GM19240 (cell line): Measurements from ENCODE around the gene C11orf52.
"Not testable (repeated sequence)": the region's sequence is repeated elsewhere in the genome, so short reads cannot be mapped to it uniquely, and the experiment has no call there.

Experiments used
- DNase-seq: peaks from one replicate; pipeline ENCODE4 v3.0.0; 2011; ENCODE audit warnings: low spot score; ENCODE audit not compliant: insufficient read length

C11orf52 gene

DNA sequence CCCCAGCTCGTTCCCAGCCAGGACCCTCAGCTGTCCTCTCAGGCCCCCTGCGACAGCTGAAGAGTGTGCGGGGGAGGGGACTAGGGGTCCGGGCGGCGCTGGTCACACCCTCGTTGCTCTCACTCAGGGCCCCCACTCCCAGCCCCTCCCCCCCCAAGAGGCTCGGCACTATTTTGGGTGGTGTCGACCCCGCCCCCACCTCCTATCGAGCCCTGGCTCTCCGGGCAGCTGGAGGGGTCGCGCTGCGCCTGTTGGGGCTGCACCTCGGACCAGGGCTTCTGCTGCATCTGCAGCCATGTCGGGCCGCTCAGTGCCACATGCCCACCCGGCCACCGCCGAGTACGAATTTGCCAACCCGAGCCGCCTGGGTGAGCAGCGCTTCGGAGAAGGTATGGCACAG lies 6.2 kb upstream of the C11orf52 start, which contains the start of gene HSPB2:
Gene HSPB2, plus strand, starts transcription at position 200 of the 400 bp plus-strand sequence. Its CDS starts 96 bp downstream, at position 296.
- DNase-seq = no peak

DNA sequence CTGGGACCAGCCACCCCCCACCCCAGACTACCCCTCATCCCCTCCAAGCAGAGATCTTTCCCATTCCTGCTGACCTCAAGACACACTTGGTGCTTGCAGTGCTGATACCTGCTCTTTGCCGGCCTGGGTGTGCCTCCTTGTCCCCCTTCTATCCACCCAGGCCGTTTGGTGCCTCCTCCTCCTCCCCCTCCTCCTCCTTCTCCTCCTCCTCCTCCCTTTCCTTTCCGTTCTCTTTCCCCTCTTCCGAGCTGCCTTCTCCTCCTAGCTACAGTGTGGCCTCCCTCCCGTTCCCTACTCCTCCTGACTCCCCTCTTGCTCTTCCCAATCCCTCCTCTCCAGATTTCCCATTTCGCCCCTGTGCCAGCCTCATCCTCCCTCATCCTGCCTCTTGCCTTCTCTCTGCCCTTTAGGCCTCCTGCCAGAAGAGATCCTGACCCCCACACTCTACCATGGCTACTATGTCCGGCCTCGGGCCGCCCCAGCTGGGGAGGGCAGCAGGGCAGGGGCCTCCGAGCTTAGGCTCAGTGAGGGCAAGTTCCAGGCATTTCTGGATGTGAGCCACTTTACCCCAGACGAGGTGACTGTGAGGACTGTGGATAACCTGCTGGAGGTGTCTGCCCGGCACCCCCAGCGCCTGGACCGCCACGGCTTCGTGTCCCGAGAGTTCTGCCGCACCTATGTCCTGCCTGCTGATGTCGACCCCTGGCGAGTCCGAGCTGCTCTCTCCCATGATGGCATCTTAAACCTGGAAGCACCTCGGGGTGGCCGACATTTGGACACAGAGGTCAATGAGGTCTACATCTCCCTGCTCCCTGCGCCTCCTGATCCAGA lies 5.5 kb upstream of the C11orf52 start:
- DNase-seq = no peak

DNA sequence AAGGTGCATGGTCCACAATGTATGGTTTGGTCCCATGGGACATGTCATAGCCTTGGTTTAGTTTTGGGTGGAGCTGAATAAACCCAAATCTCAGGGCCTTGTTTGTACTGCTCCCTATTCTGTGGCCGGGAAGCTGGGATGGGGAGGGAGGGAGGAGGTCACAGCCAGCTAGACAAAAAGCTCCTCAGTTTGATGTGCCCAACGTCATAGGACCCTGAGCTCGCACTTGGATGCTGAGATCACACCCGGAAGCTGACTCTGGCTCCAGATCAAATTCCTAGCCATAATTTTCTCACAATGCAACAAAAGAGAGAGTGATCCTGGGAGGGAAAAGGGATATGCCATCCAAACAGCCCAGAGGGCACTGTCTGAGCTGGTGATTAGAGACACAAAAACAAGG lies 4.7 kb upstream of the C11orf52 start:
- DNase-seq = no peak

DNA sequence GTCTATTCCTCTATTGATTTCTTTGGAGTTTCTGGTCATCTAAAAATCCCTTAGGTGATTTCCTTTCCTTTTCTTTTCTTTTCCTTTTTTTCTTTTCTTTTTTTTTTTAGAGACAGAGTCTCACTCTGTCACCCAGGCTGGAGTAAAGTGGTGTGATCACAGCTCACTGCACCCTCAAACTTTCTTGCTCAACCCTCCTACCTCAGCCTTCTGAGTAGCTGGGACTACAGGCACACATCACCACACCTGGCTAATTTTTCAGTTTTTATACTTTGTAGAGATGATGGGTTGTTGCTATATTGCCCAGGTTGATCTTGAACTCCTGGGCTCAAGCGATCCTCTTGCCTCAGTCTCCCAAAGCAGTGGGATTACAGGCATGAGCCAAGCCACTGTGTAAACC lies 1.9 kb upstream of the C11orf52 start:
- no peak for DNase-seq

DNA sequence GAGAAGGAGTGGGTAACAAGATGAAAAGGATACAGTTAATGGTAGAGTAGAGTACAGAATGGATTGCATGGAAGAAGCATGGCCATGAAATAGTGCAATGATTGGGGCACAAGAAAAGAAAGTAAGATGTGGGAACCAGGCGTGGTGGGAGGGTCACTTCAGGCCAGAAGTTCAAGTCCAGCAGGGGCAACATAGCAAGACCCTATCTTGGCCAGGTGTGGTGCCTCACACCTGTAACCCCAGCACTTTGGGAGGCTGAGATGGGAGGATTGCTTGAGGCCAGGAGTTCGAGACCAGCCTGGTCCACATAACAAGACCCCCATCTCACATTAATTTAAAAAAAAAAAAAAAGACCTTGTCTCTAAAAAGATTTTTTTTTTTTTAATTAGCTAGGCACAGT lies 1.4 kb upstream of the C11orf52 start:
- DNase-seq = no peak

DNA sequence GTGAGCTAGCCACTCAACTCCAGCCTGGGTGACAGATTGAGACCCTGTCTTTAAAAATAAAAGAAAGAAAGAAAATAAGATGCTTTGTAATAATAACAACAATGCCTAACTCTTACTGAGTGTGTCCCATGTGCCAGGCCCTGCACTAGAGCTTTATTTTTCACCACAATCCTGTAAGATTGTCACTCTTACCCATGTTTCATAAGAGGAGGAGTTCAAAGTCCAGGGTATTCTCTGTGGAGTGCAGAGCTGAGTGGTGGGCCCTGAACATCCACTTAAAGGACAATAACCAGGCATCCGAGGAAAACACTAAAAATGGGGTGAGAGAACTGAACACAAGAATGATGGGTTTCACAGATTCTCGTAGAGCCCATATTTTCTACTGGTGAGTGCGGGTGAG lies 925 bp upstream of the C11orf52 start:
- no peak for DNase-seq

DNA sequence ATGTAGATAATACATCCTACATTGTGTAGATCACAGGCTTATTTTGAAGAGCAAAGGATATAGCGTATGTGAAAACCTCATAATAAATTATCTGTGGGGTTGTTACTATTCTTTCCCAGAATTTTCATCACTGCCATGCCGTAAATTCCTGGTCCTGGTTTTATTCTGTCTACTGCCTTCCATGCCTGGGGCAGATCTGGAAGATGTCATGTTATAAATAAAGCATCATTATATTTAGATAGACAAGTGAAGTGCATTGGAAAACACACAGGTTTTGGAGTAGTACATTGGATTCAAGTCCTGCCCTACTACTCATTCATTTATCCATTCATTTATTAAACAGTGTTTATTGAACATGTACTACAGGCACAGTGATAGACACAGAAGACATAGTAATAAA lies 2.2 kb downstream of the C11orf52 start:
- no peak for DNase-seq

DNA sequence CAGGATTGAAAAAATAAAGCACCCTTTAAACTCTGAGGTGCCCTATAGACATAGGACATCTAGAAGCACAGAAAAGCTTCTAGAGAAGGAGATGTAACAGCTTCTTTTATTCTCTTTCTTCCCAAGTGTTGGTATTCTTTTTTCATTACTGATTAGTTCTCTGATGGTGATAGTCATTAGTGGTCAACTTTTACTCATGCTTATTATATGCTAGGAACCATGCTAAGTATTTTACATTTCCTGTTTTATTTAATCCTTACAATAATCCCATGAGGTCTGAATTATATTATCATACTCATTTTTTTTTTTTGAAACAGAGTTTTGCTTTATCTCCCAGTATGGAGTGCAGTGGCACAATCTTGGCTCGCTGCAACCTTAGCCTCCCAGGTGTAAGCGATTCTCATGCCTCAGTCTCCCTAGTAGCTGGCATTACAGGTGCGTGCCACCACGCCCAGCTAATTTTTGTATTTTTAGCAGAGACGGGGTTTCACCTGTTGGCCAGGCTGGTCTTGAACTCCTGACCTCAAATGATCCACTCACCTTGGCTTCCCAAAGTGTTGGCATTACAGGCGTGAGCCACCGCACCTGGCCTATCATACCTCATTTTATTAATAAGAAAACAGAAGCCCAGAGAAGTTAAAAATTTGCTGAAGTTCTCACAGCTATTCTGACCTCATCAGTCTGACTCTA lies 3.0 kb downstream of the C11orf52 start:
- DNase-seq = no peak

DNA sequence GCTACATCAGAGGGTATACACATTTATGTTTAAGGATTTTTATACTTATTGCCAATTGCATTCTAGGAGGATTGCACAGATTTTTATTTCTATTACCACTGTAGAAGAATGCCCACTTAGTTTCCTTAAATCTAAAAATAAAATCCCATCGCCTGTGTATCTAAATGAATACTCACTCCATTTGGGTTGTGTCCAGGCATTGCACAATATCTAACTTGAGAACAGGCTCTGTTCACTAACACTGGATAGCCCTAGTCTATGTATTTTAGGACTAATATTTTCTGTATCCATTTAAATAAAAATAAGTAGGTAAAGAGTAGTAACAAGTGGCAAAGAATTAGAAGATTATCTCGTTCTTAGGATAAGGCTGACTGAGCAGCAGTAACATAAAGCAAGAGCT lies 4.1 kb downstream of the C11orf52 start:
- no peak for DNase-seq

DNA sequence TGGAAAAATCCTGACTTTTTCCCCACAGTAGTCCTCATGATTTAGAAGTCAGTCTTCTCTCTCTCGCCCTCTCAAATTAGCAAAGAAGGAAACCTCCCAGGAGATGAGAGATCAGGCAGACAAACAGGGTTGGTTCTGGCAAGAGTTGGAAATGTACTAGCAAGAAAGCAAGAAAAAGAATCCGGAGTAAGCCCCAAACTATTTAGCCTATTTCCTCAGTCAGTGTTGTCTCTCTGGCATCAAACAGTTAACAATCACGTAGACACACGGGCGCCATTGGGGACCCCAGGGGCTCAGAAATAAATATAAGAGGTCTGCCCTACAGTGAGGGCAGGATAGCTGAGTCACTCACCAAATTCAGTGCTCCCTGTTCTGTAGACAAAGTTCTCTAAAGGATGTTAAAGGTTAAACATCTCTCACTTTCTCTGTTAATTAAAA lies 4.7 kb downstream of the C11orf52 start:
- DNase-seq = no peak

DNA sequence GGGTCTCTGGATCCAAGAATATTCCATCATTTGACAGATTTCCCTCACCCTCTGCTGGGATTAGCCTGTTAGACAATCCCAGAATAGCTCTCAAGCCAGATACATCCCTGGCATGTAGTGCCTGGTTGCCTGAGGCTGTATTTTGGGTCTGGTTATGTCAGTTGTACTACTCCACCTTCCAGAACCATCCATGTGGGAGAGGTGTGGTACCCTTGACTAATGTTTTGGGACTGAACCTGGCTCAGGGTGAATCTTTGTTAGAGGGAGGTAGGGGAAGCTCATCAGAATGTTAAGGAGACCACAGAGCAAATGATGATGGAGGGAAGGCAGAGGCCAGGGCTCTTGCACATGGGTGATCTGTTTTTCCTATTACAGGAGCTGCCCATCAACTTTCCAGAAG lies 5.2 kb downstream of the C11orf52 start:
- DNase-seq = no peak

DNA sequence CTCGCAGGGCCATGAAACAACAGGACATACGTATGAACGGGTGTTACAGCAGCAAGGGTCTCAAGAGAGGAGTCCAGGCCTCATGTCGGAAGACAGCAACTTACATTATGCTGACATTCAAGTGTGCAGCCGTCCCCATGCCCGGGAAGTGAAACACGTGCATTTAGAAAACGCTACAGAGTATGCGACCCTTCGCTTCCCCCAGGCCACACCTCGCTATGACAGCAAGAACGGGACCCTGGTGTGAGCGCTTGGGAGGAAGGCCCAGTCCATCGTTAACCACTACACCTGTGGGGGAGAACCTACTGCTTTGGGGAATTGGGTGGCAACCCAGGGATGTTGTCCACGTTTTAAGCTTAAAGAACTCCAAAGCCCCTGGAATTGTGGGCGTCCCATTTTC lies 7.2 kb downstream of the C11orf52 start:
- DNase-seq = no peak

DNA sequence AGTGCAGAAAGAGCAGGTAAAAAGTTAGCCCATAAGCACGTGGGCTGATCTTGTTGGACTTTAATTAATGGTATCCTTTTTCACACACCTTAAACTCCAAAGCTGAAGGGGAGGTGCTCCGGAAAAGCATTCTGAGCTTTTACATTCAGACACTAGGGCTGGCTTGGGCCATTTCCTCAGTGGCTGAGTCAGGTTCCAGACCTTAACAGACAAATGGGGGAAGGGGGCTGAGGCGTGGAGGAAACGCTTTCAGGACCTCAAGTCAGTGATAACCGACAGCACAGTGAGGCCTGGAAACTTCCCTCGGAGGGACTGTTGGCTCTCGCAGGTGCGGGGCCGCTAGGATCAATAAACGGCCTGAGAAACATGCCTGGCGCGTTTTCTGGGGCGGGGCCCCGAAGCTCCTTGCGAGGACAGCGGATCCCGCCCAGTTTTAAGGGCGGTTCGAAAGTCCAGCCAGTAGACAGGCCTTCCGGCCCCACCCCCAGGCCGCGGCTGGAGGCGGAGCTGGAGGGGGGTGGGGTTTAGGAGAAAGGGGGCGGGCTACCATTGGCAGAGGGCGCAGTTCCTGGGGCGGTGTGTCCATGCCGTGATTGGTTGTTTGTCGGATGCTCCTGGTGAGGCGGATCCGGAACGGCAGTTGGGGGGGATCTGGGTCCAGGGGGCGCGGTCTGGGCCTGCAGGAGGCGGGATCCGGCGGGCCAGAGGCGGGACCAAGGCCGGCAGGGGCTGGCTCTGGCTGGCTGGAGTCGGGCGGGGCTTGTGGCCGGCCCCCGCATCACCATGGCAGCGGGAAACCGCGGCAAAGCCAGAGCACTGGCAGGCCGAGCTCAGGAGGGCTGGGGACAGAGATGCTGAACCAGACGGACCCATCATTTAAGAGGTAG lies 8.0 kb downstream of the C11orf52 start:
- DNase-seq = peak; percentile 97

DNA sequence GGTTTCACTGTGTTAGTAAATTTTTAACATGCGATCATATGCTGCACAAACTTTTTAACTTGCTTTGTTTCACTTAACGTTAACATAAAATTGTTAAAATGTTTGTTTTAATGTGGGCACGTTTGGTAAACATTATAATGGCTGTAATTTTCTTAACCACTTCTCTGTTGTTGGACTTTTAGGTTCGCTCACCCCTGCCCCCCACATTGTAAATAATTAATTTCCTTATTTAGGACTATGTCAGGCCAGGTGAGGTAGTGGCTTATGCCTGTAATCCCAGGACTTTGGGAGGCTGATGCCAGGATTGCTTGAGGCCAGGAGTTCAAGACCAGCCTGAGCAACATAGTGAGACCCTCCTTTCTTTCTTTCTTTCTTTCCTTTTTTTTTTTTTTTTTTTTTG lies 11.8 kb downstream of the C11orf52 start:
- DNase-seq = no peak

DNA sequence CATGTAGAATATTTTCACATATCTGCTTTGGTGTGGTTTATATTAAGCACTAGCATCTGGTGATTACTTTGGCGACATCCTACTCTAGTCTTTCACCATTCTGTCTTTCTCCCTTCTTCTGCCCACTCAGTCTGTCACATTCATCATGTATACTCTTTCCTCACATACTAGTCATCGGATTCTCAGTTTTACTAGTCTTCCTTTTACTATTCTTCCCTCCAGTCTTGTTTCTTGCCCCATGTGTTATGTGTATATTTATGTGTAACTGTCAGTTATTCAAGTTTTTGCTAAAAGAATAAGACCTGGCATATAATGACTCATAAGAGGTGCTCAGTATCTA lies 13.9 kb downstream of the C11orf52 start:
- no peak for DNase-seq

DNA sequence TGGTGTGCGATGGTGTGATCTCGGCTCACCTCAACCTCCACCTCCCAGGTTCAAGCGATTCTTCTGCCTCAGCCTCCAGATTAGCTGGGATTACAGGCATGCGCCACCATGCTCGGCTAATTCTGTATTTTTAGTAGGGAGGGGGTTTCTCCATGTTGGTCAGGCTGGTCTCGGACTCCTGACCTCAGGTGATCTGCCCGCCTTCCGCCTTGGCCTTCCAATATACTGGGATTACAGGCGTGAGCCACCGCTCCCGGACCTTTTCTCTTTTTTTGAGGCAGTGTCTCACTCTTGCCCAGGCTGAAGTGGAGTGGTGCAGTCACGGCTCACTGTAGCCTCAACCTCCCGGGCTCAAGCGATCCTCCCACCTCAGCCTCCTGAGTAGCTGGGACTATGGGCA lies 14.5 kb downstream of the C11orf52 start:
- DNase-seq = not testable (repeated sequence)

DNA sequence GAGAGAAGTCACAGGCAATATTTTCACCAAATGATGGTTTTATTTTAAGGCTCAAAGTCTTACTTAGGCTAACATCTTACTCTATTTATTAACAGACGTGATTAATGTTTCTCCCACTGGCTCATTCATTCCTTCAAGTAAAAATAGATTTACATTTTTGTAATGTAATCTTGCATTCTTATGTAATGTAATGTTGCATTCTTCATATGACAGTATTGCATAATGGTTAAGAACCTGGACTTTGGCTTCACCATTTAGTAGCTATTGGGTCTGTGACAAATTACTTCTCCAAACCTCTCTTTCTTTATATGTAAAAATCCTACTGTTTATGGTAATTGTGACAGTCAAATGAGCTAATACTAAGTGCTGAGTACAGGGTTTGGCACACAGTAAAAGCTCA lies 15.2 kb downstream of the C11orf52 start:
- DNase-seq = no peak

DNA sequence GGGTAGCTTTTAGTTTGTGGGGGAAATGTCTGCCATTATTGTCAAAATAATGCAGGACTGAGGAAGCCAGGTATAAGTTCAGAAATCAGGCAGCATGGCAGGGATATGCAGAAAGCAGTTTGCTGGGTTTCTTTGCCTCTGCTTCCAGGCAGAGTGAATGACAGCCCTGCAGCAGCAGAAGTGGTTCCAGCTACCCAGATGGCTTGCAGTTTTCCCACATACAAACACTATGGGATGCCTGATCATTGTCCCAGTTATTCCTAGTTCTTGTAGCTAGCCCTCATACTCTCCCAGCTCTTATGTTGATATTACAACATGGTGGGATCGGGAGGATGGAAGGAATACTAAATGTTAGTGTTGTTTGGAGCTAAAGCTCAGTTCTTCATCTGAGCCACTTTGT lies 15.6 kb downstream of the C11orf52 start:
- no peak for DNase-seq

DNA sequence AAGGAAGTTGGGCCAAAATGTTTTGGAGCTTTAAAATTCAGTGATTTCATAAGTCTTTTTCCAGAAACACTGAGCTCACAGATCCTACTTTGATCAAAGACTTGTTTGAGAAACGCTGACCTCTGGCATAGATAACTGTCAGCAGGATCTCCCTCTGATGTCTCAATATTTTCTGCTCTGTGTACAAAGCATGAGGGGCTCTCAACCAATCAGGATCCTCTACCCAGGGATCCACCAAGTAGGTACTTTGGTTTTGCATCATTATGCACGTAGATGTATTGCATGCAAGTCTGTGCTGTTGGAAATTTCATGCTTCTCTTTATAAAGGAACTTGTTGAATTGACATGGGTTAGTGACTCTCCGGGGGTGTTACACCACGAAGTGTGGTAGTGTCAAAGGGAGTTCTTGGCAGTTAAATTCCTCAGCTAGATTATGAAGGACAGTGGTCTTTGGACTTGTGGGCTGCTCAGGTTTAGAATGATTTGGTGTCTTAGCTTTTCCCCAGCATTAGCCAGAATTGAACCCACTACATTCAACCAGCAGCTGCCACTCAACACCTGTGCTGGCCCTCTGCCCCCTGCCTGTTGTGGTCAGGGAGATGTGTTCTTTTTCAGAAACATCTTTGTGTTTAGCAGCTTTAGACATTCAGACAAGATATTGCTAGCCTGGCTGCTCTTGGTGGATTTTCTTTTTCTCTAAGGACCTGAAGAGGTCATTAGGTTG lies 16.8 kb downstream of the C11orf52 start:
- no peak for DNase-seq

DNA sequence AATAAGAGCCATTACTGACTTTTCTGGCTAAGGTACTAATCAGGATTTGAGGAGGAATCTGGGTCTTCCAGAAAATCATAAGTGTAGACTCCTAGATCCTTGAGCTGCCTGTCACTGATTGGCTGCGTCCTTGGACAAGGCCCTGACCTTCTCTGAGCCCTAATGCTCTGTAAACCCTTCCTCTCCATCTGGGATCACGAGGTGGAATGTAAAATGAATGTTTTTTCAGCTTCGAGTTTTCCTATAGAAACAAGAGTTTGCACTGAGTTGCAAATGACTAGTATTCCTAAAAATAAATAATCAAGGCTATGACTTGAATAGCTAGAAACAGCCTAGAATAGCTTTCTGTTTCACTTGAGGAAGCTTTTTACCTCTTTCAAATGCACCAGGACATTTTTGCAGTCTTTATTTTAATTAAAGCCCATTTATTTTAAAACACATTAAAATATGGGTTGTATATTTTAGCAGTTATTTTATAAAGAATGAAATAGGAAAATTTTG lies 17.4 kb downstream of the C11orf52 start:
- no peak for DNase-seq

DNA sequence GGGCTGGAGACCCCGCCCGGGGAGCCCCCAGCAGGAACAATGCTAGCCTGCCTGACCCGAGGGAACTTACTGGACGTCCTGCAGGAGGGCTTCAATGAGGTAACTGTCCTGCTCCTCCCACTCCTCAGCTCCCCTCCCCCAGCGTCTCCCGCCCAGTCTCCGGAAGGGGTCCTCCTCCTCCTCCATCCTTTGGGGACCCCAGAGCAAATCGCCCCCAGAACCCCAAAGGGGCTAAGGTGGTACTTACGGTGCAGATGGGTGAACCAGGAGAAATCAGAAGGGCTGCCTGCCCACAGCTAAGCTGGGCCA lies 18.7 kb downstream of the C11orf52 start:
- DNase-seq = no peak
